GM12878 (cell line): Measurements from ENCODE around the gene RFX7. TPM values are rescaled to one million over a fixed set of nuclear protein-coding genes. Genes with fewer than 3 reads are reported as not detected.

Experiments used
- ATAC-seq: fragments of 200-7000 bp; cut with Tn5 transposase; 3 replicates; pipeline ENCODE4 v1.9.1; 2020; ENCODE audit warnings: mild to moderate bottlenecking, moderate library complexity
- BruUV-seq: library from RNA; stranded (reverse); fragments of 400-500 nt; replicated peaks from 2 replicates; lab custom pipeline; 2021; lab: Mats Ljungman, UMichigan
- CTCF ChIA-PET: fragments of 300-600 bp; sonication (Branson Sonifier 250); formaldehyde crosslinking; extraction: SDS; loops from one replicate; lab custom pipeline; 2021; ENCODE audit warnings: inconsistent platforms; lab: Yijun Ruan, JAX
- POLR2A ChIA-PET: fragments of 350-600 bp; formaldehyde crosslinking; extraction: SDS; loops from one replicate; lab custom pipeline; 2021; ENCODE audit warnings: inconsistent platforms; lab: Charles Lee
- RAD21 ChIA-PET: fragments of 300-600 bp; sonication (Branson Sonifier 250); formaldehyde crosslinking; loops from one replicate; lab custom pipeline; 2023; ENCODE audit warnings: antibody characterized with exemption; ENCODE audit not compliant: unreplicated experiment; lab: Charles Lee
- SMC1A ChIA-PET: fragments of 300-600 bp; sonication (Branson Sonifier 250); formaldehyde crosslinking; loops from one replicate; lab custom pipeline; 2023; ENCODE audit not compliant: unreplicated experiment, uncharacterized antibody; lab: Charles Lee
- DNase-seq: peaks from one replicate; pipeline ENCODE4 v3.0.0-alpha.2; 2011; ENCODE audit warnings: low read depth, low spot score
- FAIRE-seq: peaks from 3 replicates; lab custom pipeline; 2011; peaks lifted over from hg19 to GRCh38; lab: Jason Lieb, UNC
- H2AFZ ChIP-seq: 2 replicates; pipeline ENCODE4 v1.6.0; 2011; ENCODE audit warnings: low read depth, low read length, control low read depth; ENCODE audit not compliant: control insufficient read depth
- H3K27ac ChIP-seq: 2 replicates; pipeline ENCODE4 v1.5.1; 2011; ENCODE audit warnings: control low read depth; ENCODE audit not compliant: control insufficient read depth, insufficient read depth
- H3K27me3 ChIP-seq, 2 experiments: replicated peaks in 1 of 2; 2 replicates each; pipeline versions ENCODE4 v1.6.0 to v1.6.1; 2011; ENCODE audit warnings: low read length in 1 of 2; ENCODE audit not compliant: control insufficient read depth in 2 of 2, insufficient read depth in 2 of 2
- H3K36me3 ChIP-seq, 2 experiments: 2 replicates each; pipeline ENCODE4 v1.5.1; 2011; ENCODE audit warnings: low read length in 1 of 2; ENCODE audit not compliant: control insufficient read depth in 2 of 2, insufficient read depth in 2 of 2
- H3K4me1 ChIP-seq: 2 replicates; pipeline ENCODE4 v1.6.1; 2011; ENCODE audit warnings: mild to moderate bottlenecking, low read length, moderate library complexity, mixed read lengths; ENCODE audit not compliant: control insufficient read depth, insufficient read depth
- H3K4me2 ChIP-seq: 2 replicates; pipeline ENCODE4 v1.6.0; 2011; ENCODE audit warnings: control low read depth; ENCODE audit not compliant: control insufficient read depth, insufficient read depth
- H3K4me3 ChIP-seq: fragments of 200-600 bp; sonication (generic); 2 replicates; pipeline ENCODE4 v1.5.1; 2016
- H3K79me2 ChIP-seq: 2 replicates; pipeline ENCODE4 v1.6.0; 2011; ENCODE audit warnings: low read length; ENCODE audit not compliant: control insufficient read depth, insufficient read depth
- H3K9ac ChIP-seq: 2 replicates; pipeline ENCODE4 v1.8.0; 2011; ENCODE audit warnings: low read length, control low read depth, mixed read lengths; ENCODE audit not compliant: control insufficient read depth, insufficient read depth
- H3K9me3 ChIP-seq: replicated peaks from 3 replicates; pipeline ENCODE4 v1.5.1; 2011; ENCODE audit warnings: mild to moderate bottlenecking, low read length; ENCODE audit not compliant: control insufficient read depth, insufficient read depth
- H4K20me1 ChIP-seq: 2 replicates; pipeline ENCODE4 v1.6.0; 2011; ENCODE audit not compliant: control insufficient read depth, insufficient read depth
- ATF7 ChIP-seq: fragments of 450-650 bp; IDR thresholded peaks from 2 replicates; pipeline ENCODE4 v1.6.1; 2016; ENCODE audit warnings: low read depth, mild to moderate bottlenecking
- CHD1 ChIP-seq: IDR thresholded peaks from 2 replicates; pipeline ENCODE4 v1.6.1; 2012; ENCODE audit warnings: low read depth, low read length, improper control_type of control experiment
- FOXK2 ChIP-seq: fragments of 450-650 bp; IDR thresholded peaks from 2 replicates; pipeline ENCODE4 v1.6.1; 2017; ENCODE audit warnings: mild to moderate bottlenecking, moderate library complexity
- HDAC6 ChIP-seq: fragments of 200-600 bp; sonication (generic); IDR thresholded peaks from one replicate; pipeline ENCODE4 v1.8.0; 2017; ENCODE audit warnings: antibody characterized with exemption; ENCODE audit not compliant: unreplicated experiment
- IKZF1 ChIP-seq: fragments of 450-650 bp; conservative IDR thresholded peaks from 2 replicates; pipeline ENCODE4 v1.6.1; 2017; ENCODE audit warnings: antibody characterized with exemption, mild to moderate bottlenecking
- IKZF2 ChIP-seq, 2 experiments: fragments of 450-650 bp; IDR thresholded peaks; 2 replicates each; pipeline ENCODE4 v1.6.1; 2017; ENCODE audit warnings: mild to moderate bottlenecking in 2 of 2, moderate library complexity in 2 of 2
- KAT2A ChIP-seq: conservative IDR thresholded peaks from 2 replicates; pipeline ENCODE4 v1.6.1; 2011; ENCODE audit warnings: low read depth, low read length; ENCODE audit not compliant: control insufficient read depth
- KLF5 ChIP-seq: fragments of 450-650 bp; IDR thresholded peaks from 2 replicates; pipeline ENCODE4 v1.6.1; 2014; ENCODE audit warnings: mild to moderate bottlenecking; ENCODE audit not compliant: partially characterized antibody
- TCF12 ChIP-seq: IDR thresholded peaks from 2 replicates; pipeline ENCODE4 v1.6.1; 2011; ENCODE audit warnings: low read depth, mild to moderate bottlenecking, low read length
- ZNF207 ChIP-seq: fragments of 450-650 bp; IDR thresholded peaks from 2 replicates; pipeline ENCODE4 v1.6.1; 2014; ENCODE audit warnings: antibody characterized with exemption, mild to moderate bottlenecking, borderline replicate concordance
- WGBS: methylation state at CpG from one replicate; pipeline ENCODE4 v1.1.6; 2016; ENCODE audit warnings: low lambda C conversion rate; ENCODE audit not compliant: insufficient replicate concordance, insufficient coverage; ENCODE audit errors: missing lambda C conversion rate; 5-methylcytosine and 5-hydroxymethylcytosine counted together
- in situ Hi-C: fragments of 300-500 bp; cut with MboI; formaldehyde crosslinking; loops from 9 replicates; pipeline ENCODE4 v1.14.3; 2018; ENCODE audit warnings: mixed read lengths
- intact Hi-C: fragments of 100-400 bp; cut with micrococcal nuclease; formaldehyde crosslinking; loops from one replicate; pipeline ENCODE4 v1.14.2; 2022; ENCODE audit not compliant: unreplicated experiment
- polyA plus RNA-seq, 11 experiments: library from polyadenylated mRNA; depleted of rRNA in 4 of 11; unstranded in 6 of 11; stranded (reverse) in 5 of 11; fragments of >200 nt; fragmentation: Nextera tagmentation in 4 of 11; fragmentation: Illumina TruSeq in 1 of 11; extraction: Ambion mirVana in 4 of 11; extraction: Trizol in 1 of 11; gene quantifications; 1 replicate in 1 of 11; 2 replicates in 10 of 11; pipeline versions ENCODE4 v1.2.1 to v1.2.3, GENCODE V29; 2011 to 2016; ENCODE audit warnings: inconsistent platforms in 2 of 11, missing spikeins in 2 of 11, low read depth in 1 of 11
- total RNA-seq, 4 experiments: library from RNA; depleted of rRNA in 3 of 4; stranded (reverse); fragments of >200 nt in 3 of 4; fragmentation: Illumina TruSeq in 1 of 4; extraction: Trizol in 1 of 4; gene quantifications; 2 replicates each; pipeline versions ENCODE4 v1.2.1 to v1.2.3, GENCODE V29; 2013 to 2021
- TF ChIP-seq, protein P1 (sequence below): fragments of 450-650 bp; formaldehyde crosslinking; IDR thresholded peaks from 2 replicates; pipeline ENCODE4 v1.4.0; 2020; ENCODE audit warnings: mild to moderate bottlenecking, moderate library complexity
- TF ChIP-seq, protein P2 (sequence below): fragments of 450-650 bp; IDR thresholded peaks from 2 replicates; pipeline ENCODE4 v1.6.1; 2017; ENCODE audit warnings: mild to moderate bottlenecking

RFX7 gene
- total and polyA plus RNA-seq, 10 of the 15 experiments (the other 5 are each of a cell fraction or from before 2014, with no cell fraction given): 3.2 to 31.4 (median 10.7) TPM

DNA sequence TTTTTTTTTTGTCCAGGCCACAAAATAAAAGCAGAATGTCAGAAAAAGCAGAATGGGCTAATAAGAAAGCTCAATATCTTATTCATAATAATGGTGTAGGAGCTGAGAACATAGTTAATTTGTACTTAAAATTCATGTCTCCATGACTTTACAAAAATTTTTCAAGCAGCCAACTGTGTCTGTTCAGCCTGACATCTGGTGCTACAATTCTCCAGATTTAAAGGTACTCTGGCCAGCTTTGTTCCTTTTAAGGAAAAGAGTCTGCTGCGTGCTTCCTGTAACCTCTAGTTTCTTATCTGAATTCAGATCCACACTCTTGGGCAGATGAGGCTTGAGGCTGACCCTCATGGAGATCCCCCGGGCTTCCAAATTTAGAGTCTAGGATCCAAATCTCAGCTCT is 8.7 kb upstream of the RFX7 start:
- Histone ChIP-seq H3K36me3 (no peaks in the 10 kb centered on the region), H3K27ac (no peak overlapping the region), H3K9ac (no peak overlapping the region), H3K4me1 (no peaks in the 10 kb centered on the region), H3K79me2 (no peaks in the 10 kb centered on the region), H3K4me2 (no peak overlapping the region), H3K9me3 (no peaks in the 10 kb centered on the region), H3K27me3 (no peaks in the 10 kb centered on the region), H2AFZ (no peak overlapping the region), H3K4me3 (no peak overlapping the region), H4K20me1 (no peaks in the 10 kb centered on the region)
- POLR2A ChIA-PET: interaction anchor here (0.6 kb wide), 1 partner anchor 1606 kb away, joined by 4 read pairs; no protein-coding TSS in a partner anchor
- ATAC-seq: no peak
- no peak for TF ChIP-seq KLF5
- TF ChIP-seq IKZF2 (IDR thresholded peaks at IDR 0.05): no peak
- TF ChIP-seq FOXK2: no peak
- no peak for TF ChIP-seq TCF12
- no peak for TF ChIP-seq CHD1
- TF ChIP-seq KAT2A: no peak
- no peak for TF ChIP-seq HDAC6
- TF ChIP-seq IKZF1: no peak
- TF ChIP-seq ATF7: no peak
- TF ChIP-seq, protein P1, sequence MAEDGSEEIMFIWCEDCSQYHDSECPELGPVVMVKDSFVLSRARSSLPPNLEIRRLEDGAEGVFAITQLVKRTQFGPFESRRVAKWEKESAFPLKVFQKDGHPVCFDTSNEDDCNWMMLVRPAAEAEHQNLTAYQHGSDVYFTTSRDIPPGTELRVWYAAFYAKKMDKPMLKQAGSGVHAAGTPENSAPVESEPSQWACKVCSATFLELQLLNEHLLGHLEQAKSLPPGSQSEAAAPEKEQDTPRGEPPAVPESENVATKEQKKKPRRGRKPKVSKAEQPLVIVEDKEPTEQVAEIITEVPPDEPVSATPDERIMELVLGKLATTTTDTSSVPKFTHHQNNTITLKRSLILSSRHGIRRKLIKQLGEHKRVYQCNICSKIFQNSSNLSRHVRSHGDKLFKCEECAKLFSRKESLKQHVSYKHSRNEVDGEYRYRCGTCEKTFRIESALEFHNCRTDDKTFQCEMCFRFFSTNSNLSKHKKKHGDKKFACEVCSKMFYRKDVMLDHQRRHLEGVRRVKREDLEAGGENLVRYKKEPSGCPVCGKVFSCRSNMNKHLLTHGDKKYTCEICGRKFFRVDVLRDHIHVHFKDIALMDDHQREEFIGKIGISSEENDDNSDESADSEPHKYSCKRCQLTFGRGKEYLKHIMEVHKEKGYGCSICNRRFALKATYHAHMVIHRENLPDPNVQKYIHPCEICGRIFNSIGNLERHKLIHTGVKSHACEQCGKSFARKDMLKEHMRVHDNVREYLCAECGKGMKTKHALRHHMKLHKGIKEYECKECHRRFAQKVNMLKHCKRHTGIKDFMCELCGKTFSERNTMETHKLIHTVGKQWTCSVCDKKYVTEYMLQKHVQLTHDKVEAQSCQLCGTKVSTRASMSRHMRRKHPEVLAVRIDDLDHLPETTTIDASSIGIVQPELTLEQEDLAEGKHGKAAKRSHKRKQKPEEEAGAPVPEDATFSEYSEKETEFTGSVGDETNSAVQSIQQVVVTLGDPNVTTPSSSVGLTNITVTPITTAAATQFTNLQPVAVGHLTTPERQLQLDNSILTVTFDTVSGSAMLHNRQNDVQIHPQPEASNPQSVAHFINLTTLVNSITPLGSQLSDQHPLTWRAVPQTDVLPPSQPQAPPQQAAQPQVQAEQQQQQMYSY: no peak
- TF ChIP-seq, protein P2, sequence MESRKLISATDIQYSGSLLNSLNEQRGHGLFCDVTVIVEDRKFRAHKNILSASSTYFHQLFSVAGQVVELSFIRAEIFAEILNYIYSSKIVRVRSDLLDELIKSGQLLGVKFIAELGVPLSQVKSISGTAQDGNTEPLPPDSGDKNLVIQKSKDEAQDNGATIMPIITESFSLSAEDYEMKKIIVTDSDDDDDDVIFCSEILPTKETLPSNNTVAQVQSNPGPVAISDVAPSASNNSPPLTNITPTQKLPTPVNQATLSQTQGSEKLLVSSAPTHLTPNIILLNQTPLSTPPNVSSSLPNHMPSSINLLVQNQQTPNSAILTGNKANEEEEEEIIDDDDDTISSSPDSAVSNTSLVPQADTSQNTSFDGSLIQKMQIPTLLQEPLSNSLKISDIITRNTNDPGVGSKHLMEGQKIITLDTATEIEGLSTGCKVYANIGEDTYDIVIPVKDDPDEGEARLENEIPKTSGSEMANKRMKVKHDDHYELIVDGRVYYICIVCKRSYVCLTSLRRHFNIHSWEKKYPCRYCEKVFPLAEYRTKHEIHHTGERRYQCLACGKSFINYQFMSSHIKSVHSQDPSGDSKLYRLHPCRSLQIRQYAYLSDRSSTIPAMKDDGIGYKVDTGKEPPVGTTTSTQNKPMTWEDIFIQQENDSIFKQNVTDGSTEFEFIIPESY: no peak
- TF ChIP-seq ZNF207: no peak
- DNase-seq: no peak
- WGBS: 100% methylated on average over 2 of the region's 2 CpGs
- no TSS peak for BruUV-seq
- no peak for FAIRE-seq
- in situ Hi-C loops: no loop called here
- SMC1A ChIA-PET: interaction anchor here (0.6 to 2.2 kb wide), 5 partner anchors 32 to 431 kb away, joined by 3 to 7 read pairs (median 3); no protein-coding TSS in a partner anchor
- CTCF ChIA-PET: interaction anchor here (0.8 to 5.5 kb wide), 5 partner anchors 9 to 188 kb away, joined by 3 to 123 read pairs (median 3); no protein-coding TSS in a partner anchor
- RAD21 ChIA-PET: interaction anchor here (1.9 kb wide), 1 partner anchor 177 kb away, joined by 6 read pairs; no protein-coding TSS in a partner anchor
- intact Hi-C loops: no loop called here
